Measurements from ENCODE around the gene DST. TPM values are rescaled to one million over a fixed set of nuclear protein-coding genes. Genes with fewer than 3 reads are reported as not detected.

Gene DST
- total RNA-seq, 1 experiment from 2014 or later, result 144 TPM

DNA sequence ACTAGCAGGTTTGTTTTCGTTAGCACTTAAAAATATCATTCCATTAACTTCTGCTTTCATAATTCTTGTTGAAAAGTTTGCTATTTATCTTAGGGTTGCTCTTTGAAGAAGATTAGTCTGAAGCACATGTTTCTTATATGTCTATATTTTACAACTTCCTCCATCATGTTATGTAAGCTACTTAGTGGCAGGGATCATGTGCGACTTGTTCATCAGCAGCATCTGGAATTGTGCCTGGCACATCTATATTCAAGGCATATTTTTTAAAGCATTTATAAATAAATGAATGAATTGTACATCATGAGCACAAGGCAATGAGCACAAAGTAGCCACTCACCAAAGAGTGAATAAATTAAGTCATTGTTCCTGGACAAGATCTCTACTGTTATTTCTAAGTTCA is 208.1 kb downstream of the DST start:
- Histone ChIP-seq H3K9ac (ENCODE audit: low read length) (no peak overlapping the region), H3K4me2 (ENCODE audit: low read length) (no peak overlapping the region), H3K79me2 (ENCODE audit: insufficient read depth, low read length) (no peaks in the 10 kb centered on the region), H3K4me1 (ENCODE audit: control insufficient read depth in 1 of 2, insufficient read depth in 2 of 2, low read length in 2 of 2) (no peaks in the 10 kb centered on the region), H3K9me2 (ENCODE audit: insufficient read depth) (no peaks in the 10 kb centered on the region), H3K27ac (ENCODE audit: low read depth, low read length) (no peak overlapping the region), H2AFZ (ENCODE audit: low read depth, low read length, poor library complexity, severe bottlenecking) (no peak overlapping the region), H3K27me3 (ENCODE audit: insufficient read depth, low read length) (no peaks in the 10 kb centered on the region), H3K4me3 (replicated peaks in 1 of 2; ENCODE audit: low read depth in 1 of 2, low read length in 2 of 2) (no peak overlapping the region), H4K20me1 (ENCODE audit: insufficient read depth) (no peaks in the 10 kb centered on the region), H3K36me3 (ENCODE audit: control insufficient read depth in 1 of 2, insufficient read depth in 2 of 2, low read length in 2 of 2) (no peaks in the 10 kb centered on the region), H3K9me3 (ENCODE audit: control insufficient read depth in 1 of 2, insufficient read depth in 1 of 2, low read depth in 1 of 2, low read length in 2 of 2) (peaks cover 0 to 2% of the 10 kb centered on the region in 2 experiments; a peak in 1 of 4 replicates)
- ChIA-PET RAD21 (ENCODE audit: low non-redundant PET in 1 of 2, low total read pairs in 2 of 2, uncharacterized antibody in 2 of 2, unreplicated experiment in 2 of 2) (no interaction called here), POLR2A (no interaction called here), CTCF (no interaction called here)
- BruUV-seq (replicated peaks), result no TSS peak
- TF ChIP-seq CBX3 (IDR thresholded peaks at IDR 0.05; ENCODE audit: low read depth) (no peak), RAD21 (IDR thresholded peaks at IDR 0.05; ENCODE audit: low read depth) (no peak), POLR2AphosphoS5 (IDR thresholded peaks at IDR 0.05; ENCODE audit: low read depth, low read length) (no peak), SRF (IDR thresholded peaks at IDR 0.05; ENCODE audit: low read depth) (no peak), ZFX (IDR thresholded peaks at IDR 0.05) (no peak), EZH2 (IDR thresholded peaks at IDR 0.05) (no peak), EGR1 (IDR thresholded peaks at IDR 0.05; ENCODE audit: low read depth) (no peak), YY1 (IDR thresholded peaks at IDR 0.05; ENCODE audit: extremely low read depth, insufficient replicate concordance, low read depth, low read length) (no peak), SP1 (IDR thresholded peaks at IDR 0.05; ENCODE audit: low read depth) (no peak), POLR2A (IDR thresholded peaks at IDR 0.05; ENCODE audit: borderline replicate concordance, extremely low read depth, insufficient read depth, insufficient read length) (no peak), ELF1 (IDR thresholded peaks at IDR 0.05; ENCODE audit: borderline replicate concordance, low read depth) (no peak)
- TF ChIP-seq, protein P1, sequence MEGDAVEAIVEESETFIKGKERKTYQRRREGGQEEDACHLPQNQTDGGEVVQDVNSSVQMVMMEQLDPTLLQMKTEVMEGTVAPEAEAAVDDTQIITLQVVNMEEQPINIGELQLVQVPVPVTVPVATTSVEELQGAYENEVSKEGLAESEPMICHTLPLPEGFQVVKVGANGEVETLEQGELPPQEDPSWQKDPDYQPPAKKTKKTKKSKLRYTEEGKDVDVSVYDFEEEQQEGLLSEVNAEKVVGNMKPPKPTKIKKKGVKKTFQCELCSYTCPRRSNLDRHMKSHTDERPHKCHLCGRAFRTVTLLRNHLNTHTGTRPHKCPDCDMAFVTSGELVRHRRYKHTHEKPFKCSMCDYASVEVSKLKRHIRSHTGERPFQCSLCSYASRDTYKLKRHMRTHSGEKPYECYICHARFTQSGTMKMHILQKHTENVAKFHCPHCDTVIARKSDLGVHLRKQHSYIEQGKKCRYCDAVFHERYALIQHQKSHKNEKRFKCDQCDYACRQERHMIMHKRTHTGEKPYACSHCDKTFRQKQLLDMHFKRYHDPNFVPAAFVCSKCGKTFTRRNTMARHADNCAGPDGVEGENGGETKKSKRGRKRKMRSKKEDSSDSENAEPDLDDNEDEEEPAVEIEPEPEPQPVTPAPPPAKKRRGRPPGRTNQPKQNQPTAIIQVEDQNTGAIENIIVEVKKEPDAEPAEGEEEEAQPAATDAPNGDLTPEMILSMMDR (IDR thresholded peaks at IDR 0.05 in 2 of 3, conservative IDR thresholded peaks at IDR 0.05 in 1 of 3; ENCODE audit: borderline replicate concordance in 1 of 3, insufficient read depth in 1 of 3, low read depth in 2 of 3, low read length in 2 of 3), result no peak
- TF ChIP-seq, protein P2, sequence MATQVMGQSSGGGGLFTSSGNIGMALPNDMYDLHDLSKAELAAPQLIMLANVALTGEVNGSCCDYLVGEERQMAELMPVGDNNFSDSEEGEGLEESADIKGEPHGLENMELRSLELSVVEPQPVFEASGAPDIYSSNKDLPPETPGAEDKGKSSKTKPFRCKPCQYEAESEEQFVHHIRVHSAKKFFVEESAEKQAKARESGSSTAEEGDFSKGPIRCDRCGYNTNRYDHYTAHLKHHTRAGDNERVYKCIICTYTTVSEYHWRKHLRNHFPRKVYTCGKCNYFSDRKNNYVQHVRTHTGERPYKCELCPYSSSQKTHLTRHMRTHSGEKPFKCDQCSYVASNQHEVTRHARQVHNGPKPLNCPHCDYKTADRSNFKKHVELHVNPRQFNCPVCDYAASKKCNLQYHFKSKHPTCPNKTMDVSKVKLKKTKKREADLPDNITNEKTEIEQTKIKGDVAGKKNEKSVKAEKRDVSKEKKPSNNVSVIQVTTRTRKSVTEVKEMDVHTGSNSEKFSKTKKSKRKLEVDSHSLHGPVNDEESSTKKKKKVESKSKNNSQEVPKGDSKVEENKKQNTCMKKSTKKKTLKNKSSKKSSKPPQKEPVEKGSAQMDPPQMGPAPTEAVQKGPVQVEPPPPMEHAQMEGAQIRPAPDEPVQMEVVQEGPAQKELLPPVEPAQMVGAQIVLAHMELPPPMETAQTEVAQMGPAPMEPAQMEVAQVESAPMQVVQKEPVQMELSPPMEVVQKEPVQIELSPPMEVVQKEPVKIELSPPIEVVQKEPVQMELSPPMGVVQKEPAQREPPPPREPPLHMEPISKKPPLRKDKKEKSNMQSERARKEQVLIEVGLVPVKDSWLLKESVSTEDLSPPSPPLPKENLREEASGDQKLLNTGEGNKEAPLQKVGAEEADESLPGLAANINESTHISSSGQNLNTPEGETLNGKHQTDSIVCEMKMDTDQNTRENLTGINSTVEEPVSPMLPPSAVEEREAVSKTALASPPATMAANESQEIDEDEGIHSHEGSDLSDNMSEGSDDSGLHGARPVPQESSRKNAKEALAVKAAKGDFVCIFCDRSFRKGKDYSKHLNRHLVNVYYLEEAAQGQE (IDR thresholded peaks at IDR 0.05; ENCODE audit: low read depth), result no peak
- TF ChIP-seq, protein P3, sequence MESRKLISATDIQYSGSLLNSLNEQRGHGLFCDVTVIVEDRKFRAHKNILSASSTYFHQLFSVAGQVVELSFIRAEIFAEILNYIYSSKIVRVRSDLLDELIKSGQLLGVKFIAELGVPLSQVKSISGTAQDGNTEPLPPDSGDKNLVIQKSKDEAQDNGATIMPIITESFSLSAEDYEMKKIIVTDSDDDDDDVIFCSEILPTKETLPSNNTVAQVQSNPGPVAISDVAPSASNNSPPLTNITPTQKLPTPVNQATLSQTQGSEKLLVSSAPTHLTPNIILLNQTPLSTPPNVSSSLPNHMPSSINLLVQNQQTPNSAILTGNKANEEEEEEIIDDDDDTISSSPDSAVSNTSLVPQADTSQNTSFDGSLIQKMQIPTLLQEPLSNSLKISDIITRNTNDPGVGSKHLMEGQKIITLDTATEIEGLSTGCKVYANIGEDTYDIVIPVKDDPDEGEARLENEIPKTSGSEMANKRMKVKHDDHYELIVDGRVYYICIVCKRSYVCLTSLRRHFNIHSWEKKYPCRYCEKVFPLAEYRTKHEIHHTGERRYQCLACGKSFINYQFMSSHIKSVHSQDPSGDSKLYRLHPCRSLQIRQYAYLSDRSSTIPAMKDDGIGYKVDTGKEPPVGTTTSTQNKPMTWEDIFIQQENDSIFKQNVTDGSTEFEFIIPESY (IDR thresholded peaks at IDR 0.05; ENCODE audit: extremely low read depth, insufficient replicate concordance, low read length), result no peak
- ATAC-seq, result no peak
- DNase-seq (ENCODE audit: low read depth, low spot score), result no peak
- intact Hi-C loops (cut with micrococcal nuclease), result no loop called here
